Measurements from ENCODE around the gene MYH14. TPM values are rescaled to one million over a fixed set of nuclear protein-coding genes. Genes with fewer than 3 reads are reported as not detected.

MYH14 gene
- total and polyA plus RNA-seq, 2 of the 13 experiments (the other 11 are each of a cell fraction or from before 2014, with no cell fraction given) = 5.5 to 5.8 TPM

DNA sequence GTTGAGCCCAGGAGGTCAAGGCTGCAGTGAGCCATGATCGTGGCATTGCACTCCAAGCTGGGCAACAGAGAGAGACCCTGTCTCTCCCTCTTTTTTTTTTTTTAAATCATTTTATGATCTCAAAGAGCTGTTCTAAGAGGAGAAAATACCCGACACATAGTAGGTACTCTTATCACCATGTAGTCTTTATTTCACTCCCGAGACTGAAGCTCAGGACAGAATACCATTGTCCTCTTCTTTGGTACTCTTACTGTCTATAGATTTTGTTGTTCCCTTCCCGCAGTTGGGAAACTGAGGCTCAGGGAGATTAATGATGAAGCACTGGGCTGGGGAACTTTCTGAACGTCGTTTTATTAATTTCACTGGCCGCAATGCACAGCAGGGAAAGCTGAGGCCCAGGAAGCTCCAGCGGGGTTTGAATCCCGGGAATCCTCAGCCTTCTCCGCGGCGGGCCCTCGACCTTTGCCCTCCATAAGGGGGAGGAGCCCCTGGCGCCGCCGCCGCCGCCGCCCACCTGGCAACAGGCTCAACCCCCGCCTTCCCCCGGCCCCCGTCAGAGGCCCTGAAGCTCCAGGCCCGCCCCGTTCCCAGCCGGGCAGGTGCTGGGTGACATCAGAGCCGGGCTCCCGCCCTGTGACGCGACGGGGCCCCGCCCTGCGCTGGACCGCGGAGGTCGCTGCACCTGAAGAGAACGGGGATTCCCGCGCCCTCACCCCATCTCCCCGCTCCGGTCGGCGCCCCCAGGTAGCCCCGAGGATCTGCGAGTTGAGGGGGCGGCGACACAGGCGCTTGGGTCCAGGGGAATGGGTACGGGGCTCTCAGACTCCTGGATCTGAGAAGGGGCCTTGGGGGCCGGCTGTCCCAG, 1.6 kb downstream of the MYH14 start (continued):
- no peak for TF ChIP-seq ESRRA (CRISPR knock-in tag; IDR thresholded peaks at IDR 0.05; ENCODE audit: low read depth)
- TF ChIP-seq ELF1 (CRISPR knock-in tag; IDR thresholded peaks at IDR 0.05) = no peak
- 0 out of 2 replicates have a peak, but pooled peaks have one; percentile 45 for TF ChIP-seq THAP11 (CRISPR knock-in tag; IDR thresholded peaks at IDR 0.05)
- no peak for TF ChIP-seq RFX1 (IDR thresholded peaks at IDR 0.05)
- no peak for TF ChIP-seq MATR3 (CRISPR knock-in tag; IDR thresholded peaks at IDR 0.05)
- no peak for TF ChIP-seq ZMYM3 (CRISPR knock-in tag; IDR thresholded peaks at IDR 0.05)
- TF ChIP-seq, protein P1, sequence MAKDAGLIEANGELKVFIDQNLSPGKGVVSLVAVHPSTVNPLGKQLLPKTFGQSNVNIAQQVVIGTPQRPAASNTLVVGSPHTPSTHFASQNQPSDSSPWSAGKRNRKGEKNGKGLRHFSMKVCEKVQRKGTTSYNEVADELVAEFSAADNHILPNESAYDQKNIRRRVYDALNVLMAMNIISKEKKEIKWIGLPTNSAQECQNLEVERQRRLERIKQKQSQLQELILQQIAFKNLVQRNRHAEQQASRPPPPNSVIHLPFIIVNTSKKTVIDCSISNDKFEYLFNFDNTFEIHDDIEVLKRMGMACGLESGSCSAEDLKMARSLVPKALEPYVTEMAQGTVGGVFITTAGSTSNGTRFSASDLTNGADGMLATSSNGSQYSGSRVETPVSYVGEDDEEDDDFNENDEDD (CRISPR knock-in tag; IDR thresholded peaks at IDR 0.05; ENCODE audit: borderline replicate concordance) = peak; percentile 60; the same call in 1 of the 2 replicates
- TF ChIP-seq, protein P2, sequence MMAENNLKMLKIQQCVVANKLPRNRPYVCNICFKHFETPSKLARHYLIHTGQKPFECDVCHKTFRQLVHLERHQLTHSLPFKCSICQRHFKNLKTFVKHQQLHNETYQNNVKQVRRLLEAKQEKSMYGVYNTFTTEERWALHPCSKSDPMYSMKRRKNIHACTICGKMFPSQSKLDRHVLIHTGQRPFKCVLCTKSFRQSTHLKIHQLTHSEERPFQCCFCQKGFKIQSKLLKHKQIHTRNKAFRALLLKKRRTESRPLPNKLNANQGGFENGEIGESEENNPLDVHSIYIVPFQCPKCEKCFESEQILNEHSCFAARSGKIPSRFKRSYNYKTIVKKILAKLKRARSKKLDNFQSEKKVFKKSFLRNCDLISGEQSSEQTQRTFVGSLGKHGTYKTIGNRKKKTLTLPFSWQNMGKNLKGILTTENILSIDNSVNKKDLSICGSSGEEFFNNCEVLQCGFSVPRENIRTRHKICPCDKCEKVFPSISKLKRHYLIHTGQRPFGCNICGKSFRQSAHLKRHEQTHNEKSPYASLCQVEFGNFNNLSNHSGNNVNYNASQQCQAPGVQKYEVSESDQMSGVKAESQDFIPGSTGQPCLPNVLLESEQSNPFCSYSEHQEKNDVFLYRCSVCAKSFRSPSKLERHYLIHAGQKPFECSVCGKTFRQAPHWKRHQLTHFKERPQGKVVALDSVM (CRISPR knock-in tag; IDR thresholded peaks at IDR 0.05) = peak; percentile 84; the same call in 1 of the 2 replicates
- TF ChIP-seq, protein P3, sequence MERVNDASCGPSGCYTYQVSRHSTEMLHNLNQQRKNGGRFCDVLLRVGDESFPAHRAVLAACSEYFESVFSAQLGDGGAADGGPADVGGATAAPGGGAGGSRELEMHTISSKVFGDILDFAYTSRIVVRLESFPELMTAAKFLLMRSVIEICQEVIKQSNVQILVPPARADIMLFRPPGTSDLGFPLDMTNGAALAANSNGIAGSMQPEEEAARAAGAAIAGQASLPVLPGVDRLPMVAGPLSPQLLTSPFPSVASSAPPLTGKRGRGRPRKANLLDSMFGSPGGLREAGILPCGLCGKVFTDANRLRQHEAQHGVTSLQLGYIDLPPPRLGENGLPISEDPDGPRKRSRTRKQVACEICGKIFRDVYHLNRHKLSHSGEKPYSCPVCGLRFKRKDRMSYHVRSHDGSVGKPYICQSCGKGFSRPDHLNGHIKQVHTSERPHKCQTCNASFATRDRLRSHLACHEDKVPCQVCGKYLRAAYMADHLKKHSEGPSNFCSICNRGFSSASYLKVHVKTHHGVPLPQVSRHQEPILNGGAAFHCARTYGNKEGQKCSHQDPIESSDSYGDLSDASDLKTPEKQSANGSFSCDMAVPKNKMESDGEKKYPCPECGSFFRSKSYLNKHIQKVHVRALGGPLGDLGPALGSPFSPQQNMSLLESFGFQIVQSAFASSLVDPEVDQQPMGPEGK (CRISPR knock-in tag; IDR thresholded peaks at IDR 0.05) = peak; percentile 79
- no peak for TF ChIP-seq ZFAT (CRISPR knock-in tag; conservative IDR thresholded peaks at IDR 0.05)
- TF ChIP-seq, protein P4, sequence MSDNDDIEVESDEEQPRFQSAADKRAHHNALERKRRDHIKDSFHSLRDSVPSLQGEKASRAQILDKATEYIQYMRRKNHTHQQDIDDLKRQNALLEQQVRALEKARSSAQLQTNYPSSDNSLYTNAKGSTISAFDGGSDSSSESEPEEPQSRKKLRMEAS (IDR thresholded peaks at IDR 0.05) = peak; percentile 48; the same call in 1 of the 2 replicates
- TF ChIP-seq, protein P5, sequence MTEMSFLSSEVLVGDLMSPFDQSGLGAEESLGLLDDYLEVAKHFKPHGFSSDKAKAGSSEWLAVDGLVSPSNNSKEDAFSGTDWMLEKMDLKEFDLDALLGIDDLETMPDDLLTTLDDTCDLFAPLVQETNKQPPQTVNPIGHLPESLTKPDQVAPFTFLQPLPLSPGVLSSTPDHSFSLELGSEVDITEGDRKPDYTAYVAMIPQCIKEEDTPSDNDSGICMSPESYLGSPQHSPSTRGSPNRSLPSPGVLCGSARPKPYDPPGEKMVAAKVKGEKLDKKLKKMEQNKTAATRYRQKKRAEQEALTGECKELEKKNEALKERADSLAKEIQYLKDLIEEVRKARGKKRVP (CRISPR knock-in tag; IDR thresholded peaks at IDR 0.05) = 0 out of 4 replicates have a peak, but pooled peaks of 1 of the 2 experiments have one; percentile 34
- no peak for TF ChIP-seq SOX6 (IDR thresholded peaks at IDR 0.05)
- no peak for TF ChIP-seq SOX6 (CRISPR knock-in tag; IDR thresholded peaks at IDR 0.05)
- TF ChIP-seq NR2F6 (IDR thresholded peaks at IDR 0.05) = peak; percentile 50; the same call in 1 of the 2 replicates
- TF ChIP-seq NR2F6 (CRISPR knock-in tag; IDR thresholded peaks at IDR 0.05) = peak; percentile 69; the same call in 1 of the 2 replicates
- peak; percentile 83 for TF ChIP-seq PPARG (CRISPR knock-in tag; conservative IDR thresholded peaks at IDR 0.05)
- TF ChIP-seq ASH2L (IDR thresholded peaks at IDR 0.05; ENCODE audit: insufficient read length, low read depth, low read length) = no peak
- peak; percentile 27; the same call in 1 of the 3 replicates for TF ChIP-seq MXI1 (IDR thresholded peaks at IDR 0.05; ENCODE audit: borderline replicate concordance, low read depth, low read length)
- TF ChIP-seq, protein P6, sequence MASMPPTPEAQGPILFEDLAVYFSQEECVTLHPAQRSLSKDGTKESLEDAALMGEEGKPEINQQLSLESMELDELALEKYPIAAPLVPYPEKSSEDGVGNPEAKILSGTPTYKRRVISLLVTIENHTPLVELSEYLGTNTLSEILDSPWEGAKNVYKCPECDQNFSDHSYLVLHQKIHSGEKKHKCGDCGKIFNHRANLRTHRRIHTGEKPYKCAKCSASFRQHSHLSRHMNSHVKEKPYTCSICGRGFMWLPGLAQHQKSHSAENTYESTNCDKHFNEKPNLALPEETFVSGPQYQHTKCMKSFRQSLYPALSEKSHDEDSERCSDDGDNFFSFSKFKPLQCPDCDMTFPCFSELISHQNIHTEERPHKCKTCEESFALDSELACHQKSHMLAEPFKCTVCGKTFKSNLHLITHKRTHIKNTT (CRISPR knock-in tag; IDR thresholded peaks at IDR 0.05) = no peak
- peak; percentile 12; the same call in 1 of the 2 replicates for TF ChIP-seq ZFY (CRISPR knock-in tag; IDR thresholded peaks at IDR 0.05)
- TF ChIP-seq SP1 (IDR thresholded peaks at IDR 0.05) = no peak
- peak; percentile 59; the same call in 1 of the 2 replicates for TF ChIP-seq SP1 (CRISPR knock-in tag; IDR thresholded peaks at IDR 0.05)
